ENCODE measurements around the gene NOB1. TPM values are rescaled to one million over a fixed set of nuclear protein-coding genes. Genes with fewer than 3 reads are reported as not detected.

Gene NOB1
- total RNA-seq, 1 experiment from 2014 or later, result 101 TPM

DNA sequence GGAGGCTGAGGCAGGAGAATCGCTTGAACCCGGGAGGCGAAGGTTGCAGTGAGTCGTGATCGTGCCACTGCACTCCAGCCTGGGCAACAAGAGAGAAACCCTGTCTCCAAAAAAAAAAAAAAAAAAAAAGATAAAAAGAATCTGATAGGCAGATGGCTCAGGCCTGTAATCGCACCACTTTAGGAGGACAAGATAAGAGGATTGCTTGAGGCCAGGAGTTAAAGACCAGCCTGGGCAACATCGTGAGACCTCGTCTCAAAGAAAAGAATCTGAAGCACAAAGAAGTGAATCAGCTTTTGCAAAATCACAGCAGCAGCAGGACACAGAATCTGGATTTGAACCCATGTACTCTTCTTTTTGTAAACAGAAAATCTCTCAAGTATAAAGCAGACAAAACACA lies 7.6 kb downstream of the NOB1 start:
- Histone ChIP-seq H2BK15ac (ENCODE audit: low read depth, low read length) (no peak overlapping the region), H3K56ac (ENCODE audit: insufficient read length, low read depth, low read length) (no peak overlapping the region), H3K4me2 (ENCODE audit: insufficient read depth, insufficient read length, low read length) (no peak overlapping the region), H3K9ac (ENCODE audit: extremely low read depth, insufficient read length, low read length) (no peak overlapping the region), H3K4ac (ENCODE audit: low read depth, low read length) (no peak overlapping the region), H3K79me1 (ENCODE audit: insufficient read depth, low read depth, low read length, poor library complexity, severe bottlenecking) (no peaks in the 10 kb centered on the region), H2BK20ac (ENCODE audit: low read depth, low read length, poor library complexity, severe bottlenecking) (no peak overlapping the region), H4K91ac (ENCODE audit: insufficient read length, low read depth, low read length) (no peak overlapping the region), H3K27me3 (ENCODE audit: insufficient read depth, low read length) (no peaks in the 10 kb centered on the region), H2BK12ac (ENCODE audit: insufficient read length, low read depth, low read length) (no peak overlapping the region), H3T11ph (ENCODE audit: low read length) (no peak overlapping the region), H2BK5ac (ENCODE audit: insufficient read length, low read length) (no peak overlapping the region), H3K23me2 (ENCODE audit: insufficient read length, low read depth, low read length, poor library complexity, severe bottlenecking) (no peaks in the 10 kb centered on the region), H3K23ac (ENCODE audit: insufficient read length, low read depth, low read length) (no peak overlapping the region), H2AK5ac (ENCODE audit: insufficient read length, low read length) (no peak overlapping the region), H3K18ac (ENCODE audit: insufficient read length, low read depth, low read length) (no peak overlapping the region), H3K9me3 (ENCODE audit: control insufficient read depth, low read depth, low read length) (no peaks in the 10 kb centered on the region), H4K20me1 (ENCODE audit: control insufficient read depth, insufficient read depth, insufficient read length) (no peaks in the 10 kb centered on the region), H2BK120ac (ENCODE audit: low read depth, low read length, poor library complexity, severe bottlenecking) (no peak overlapping the region), H4K5ac (ENCODE audit: insufficient read length, low read depth, low read length) (no peak overlapping the region), H3K79me2 (ENCODE audit: insufficient read depth, low read length) (no peaks in the 10 kb centered on the region), H2AFZ (ENCODE audit: low read length) (no peak overlapping the region), H3K4me1 (ENCODE audit: insufficient read depth, low read length) (no peaks in the 10 kb centered on the region), H3K14ac (ENCODE audit: insufficient read depth, low read length) (no peak overlapping the region), H4K8ac (replicated peaks; ENCODE audit: insufficient read length, low read depth, low read length) (no peak overlapping the region), H3K27ac (ENCODE audit: insufficient read length, low read depth, low read length) (no peak overlapping the region)
- no peaks in the 10 kb centered on the region for H3K4me1 Mint-ChIP-seq
- H3K27ac Mint-ChIP-seq, result peak overlapping the region in 1 of 3 experiments; percentile 5; a peak in 3 of 7 replicates
- peaks cover 1% of the 10 kb centered on the region; the same call in 1 of the 2 replicates for H3K27me3 Mint-ChIP-seq (ENCODE audit: low read depth)
- H3K36me3 Mint-ChIP-seq (ENCODE audit: insufficient read depth in 1 of 3, low read depth in 3 of 3), result peaks cover 70 to 94% (median 92%) of the 10 kb centered on the region in 3 experiments
- H3K9me3 Mint-ChIP-seq, result no peaks in the 10 kb centered on the region
- TF ChIP-seq, protein P1, sequence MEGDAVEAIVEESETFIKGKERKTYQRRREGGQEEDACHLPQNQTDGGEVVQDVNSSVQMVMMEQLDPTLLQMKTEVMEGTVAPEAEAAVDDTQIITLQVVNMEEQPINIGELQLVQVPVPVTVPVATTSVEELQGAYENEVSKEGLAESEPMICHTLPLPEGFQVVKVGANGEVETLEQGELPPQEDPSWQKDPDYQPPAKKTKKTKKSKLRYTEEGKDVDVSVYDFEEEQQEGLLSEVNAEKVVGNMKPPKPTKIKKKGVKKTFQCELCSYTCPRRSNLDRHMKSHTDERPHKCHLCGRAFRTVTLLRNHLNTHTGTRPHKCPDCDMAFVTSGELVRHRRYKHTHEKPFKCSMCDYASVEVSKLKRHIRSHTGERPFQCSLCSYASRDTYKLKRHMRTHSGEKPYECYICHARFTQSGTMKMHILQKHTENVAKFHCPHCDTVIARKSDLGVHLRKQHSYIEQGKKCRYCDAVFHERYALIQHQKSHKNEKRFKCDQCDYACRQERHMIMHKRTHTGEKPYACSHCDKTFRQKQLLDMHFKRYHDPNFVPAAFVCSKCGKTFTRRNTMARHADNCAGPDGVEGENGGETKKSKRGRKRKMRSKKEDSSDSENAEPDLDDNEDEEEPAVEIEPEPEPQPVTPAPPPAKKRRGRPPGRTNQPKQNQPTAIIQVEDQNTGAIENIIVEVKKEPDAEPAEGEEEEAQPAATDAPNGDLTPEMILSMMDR (conservative IDR thresholded peaks at IDR 0.05), result no peak
- no peak overlapping the region for H3K4me3 Mint-ChIP-seq
- no peak for DNase-seq
- WGBS (ENCODE audit: extremely low coverage, insufficient read length, low lambda C conversion rate), result no CpG with 5 or more reads among the region's 8 CpGs

Measured in H9 (cell line).